Hematopoietic multipotent progenitor cell treated with erythropoietin and hydrocortisone succinate and interleukin-3 and kit ligand, for 17 days (in vitro differentiated cells): ENCODE data around the gene FHOD3.

Source experiments
- DNase-seq: peaks from one replicate; pipeline ENCODE4 v3.0.0-alpha.2; 2015; ENCODE audit warnings: low spot score

The FHOD3 gene

GRCh38 chr18:36667811-36668210 is 370.3 kb downstream of the FHOD3 start:
- no peak for DNase-seq

DNA sequence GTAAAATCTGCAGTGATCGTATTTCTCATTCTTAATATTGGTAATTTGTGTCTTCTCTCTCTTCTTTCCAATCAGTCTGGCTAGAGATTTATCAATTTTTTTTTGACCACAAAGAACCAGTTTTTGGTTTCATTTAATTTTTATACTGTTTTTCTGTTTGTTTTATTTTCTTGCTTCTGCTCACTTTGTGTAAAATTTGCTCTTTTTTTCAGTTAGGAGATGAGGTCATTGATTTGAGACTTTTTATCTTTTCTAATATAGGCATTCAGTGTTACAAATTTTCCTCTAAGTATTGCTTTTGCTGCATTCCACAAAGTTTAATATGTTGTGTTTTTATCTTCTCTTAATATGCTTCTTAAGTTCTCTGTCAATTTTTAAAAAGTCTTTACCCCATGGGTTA is 370.8 kb downstream of the FHOD3 start:
- DNase-seq: no peak

DNA sequence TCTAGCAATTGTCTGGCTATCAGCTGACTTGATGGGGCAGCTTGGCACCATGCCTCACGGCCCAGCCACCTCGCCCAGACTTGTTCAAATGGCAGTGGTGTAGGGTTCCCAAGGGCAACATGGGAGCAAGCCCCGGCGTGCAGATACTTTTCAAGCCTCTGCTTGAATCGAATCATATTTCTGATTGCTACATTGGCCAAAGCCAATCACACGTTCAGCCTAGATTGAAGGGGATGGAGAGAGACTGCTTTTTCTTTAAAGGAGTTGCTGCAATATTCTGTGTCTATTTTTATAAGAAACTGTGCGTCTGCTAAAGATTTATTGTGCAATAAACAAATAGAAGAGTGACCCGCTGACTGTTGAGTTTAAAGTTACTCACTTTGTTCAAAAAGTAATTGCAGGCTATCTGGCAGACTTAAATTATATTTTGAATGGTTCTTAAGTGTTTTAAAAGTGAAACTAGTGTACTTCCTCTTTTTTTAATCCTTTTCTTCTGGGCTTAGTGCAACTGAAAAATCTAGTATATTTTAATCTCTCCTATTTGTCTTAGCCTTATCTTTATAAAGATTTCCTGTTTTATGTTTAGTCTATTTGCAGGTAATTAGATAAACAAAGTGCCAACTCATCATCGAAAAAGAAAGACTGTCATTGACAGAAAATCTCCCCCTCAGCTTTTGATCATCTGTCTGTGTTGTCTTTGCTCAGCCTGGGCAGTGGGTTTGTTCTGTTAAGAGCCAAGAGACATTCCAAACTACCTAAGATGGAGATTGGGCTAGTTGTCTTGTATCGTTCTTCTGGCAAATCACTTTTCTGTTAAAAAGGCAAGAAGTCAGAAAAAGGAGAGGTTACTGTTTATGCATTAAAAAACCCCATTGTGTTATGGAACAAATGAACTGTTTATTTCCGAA is 375.2 kb downstream of the FHOD3 start:
- no peak for DNase-seq

- no peak for DNase-seq
Measured at GRCh38 chr18:36673452-36673851, 375.9 kb downstream of the FHOD3 start.

- DNase-seq: no peak
Measured at GRCh38 chr18:36675076-36675475, 377.6 kb downstream of the FHOD3 start.

GRCh38 chr18:36675542-36675941 is 378.0 kb downstream of the FHOD3 start:
- no peak for DNase-seq

DNA sequence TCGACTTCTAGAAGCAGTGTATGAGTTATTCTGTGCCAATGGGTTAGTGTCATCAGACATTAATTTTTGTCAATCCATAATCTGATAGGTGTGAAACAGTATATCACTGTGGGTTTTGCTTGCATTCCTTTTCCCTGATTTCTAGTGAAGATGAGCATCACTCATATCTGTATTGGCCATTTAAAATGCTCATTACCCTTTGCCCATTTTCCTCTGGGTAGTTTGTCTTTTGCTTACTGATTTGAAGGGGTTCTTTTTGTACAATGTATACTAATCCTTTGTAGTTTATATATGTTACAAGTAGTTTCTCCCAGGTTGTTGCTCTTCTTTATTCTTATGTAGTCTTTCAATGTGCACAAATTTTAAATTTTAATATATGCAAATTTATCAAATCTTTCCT is 379.1 kb downstream of the FHOD3 start:
- DNase-seq: no peak

DNA sequence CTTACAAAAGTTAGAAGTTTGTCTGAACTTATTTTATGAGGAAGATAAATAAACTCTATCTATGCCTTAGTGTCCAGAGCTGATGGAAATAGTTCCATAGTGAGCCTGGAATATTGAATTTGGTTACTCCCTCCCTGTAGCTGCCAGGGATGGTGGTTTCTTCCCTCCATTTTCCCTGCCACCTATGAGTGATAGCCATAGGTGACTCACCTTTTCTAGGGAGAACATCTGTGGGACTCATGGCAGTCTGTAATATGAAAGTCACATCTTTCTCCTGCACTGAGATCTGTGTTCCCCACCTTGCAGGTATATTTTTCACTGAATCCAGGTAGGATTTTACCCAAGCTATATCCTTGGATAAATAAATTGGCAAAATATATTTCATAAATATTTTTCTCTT is 382.5 kb downstream of the FHOD3 start:
- no peak for DNase-seq

- DNase-seq: no peak
Measured at GRCh38 chr18:36685580-36685979, 388.1 kb downstream of the FHOD3 start.

DNA sequence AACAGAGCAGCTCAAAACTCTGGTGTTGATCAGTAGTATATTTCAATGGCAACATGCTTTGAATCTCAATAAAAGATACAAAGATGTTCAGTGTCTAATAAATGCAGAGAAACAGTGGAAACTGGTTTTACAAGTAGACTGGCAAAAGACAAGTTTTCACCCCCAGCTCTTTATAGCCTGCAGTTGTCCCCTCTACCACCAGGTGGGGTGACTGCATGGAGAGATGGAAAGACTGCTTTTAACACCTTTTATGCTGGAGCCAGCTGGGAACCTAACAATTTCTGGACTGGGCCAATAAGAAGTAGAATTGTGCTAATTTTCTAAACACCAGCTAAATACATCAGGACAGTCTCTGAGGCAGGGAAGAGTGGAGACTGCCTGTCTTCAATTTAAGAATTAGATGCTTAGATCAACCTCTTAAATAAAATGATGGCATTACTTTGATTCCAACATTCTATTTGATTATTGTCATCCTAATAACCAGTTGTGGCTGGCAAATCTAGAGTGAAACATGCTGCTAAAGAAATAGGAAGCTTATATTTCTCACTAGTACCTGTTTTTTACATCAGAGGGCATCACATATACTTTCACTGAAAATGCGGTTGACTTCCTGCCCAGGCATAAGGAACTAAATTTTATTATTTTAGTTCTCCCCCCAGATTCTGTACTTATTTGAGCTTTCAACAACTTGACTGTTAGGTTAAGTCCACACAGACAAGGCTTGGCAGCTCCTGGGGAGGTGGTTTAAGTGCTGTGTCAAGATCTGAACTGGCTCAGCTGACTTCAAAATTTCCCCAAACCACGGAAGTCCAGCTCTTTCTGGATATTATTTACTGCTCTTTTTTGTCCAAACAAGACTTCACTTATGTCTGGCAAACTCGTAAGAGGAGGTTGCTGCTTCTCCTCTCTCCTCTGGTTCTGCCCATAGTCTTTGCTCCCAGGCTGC is 390.8 kb downstream of the FHOD3 start:
- DNase-seq: peak; percentile 74

GRCh38 chr18:36692371-36692770 is 394.9 kb downstream of the FHOD3 start:
- DNase-seq: no peak

DNA sequence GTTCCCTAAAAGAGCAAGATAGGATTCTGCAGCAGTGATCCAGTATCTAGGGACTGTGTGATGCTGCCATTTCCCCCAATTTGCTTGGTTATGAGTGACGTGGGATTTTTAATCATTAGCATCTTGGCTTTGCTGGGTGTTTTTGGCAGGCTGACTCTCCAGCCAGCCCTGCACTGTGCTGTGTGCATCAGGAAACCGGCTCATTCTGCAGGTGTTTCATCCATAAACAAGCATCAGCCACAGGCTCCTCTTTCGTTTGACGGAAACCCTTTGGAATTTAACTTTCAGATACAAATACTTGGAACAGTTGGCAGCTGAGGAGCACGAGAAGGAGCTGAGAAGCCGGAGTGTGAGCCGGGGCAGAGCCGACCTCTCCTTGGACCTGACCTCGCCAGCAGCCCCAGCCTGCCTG is 395.4 kb downstream of the FHOD3 start:
- no peak for DNase-seq

GRCh38 chr18:36693931-36694620 is 396.6 kb downstream of the FHOD3 start:
- no peak for DNase-seq

GRCh38 chr18:36695806-36696205 is 398.3 kb downstream of the FHOD3 start:
- DNase-seq: no peak

- no peak for DNase-seq
Measured at GRCh38 chr18:36697905-36698304, 400.4 kb downstream of the FHOD3 start.

DNA sequence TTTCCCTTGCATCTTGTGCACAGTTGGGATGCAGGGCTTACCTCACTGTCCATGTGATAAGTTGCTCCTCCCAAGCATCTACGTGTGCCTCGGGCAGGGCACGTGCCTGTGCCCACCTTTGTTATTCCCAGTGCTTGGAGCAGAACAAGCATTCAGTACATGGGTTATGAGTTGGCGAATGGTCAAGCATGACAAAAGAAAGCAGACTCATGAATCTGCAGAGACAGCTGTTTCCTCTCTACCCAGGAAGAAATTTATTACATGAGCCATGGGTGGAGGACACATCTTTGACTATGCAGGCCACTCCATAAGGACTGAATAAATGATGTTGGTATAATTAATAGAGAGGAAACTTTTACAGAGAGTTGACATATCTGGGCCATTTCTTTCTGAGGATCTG is 403.4 kb downstream of the FHOD3 start:
- no peak for DNase-seq

- no peak for DNase-seq
Measured at GRCh38 chr18:36702401-36703013, 405.0 kb downstream of the FHOD3 start.

- DNase-seq: no peak
Measured at GRCh38 chr18:36704156-36704555, 406.6 kb downstream of the FHOD3 start.

DNA sequence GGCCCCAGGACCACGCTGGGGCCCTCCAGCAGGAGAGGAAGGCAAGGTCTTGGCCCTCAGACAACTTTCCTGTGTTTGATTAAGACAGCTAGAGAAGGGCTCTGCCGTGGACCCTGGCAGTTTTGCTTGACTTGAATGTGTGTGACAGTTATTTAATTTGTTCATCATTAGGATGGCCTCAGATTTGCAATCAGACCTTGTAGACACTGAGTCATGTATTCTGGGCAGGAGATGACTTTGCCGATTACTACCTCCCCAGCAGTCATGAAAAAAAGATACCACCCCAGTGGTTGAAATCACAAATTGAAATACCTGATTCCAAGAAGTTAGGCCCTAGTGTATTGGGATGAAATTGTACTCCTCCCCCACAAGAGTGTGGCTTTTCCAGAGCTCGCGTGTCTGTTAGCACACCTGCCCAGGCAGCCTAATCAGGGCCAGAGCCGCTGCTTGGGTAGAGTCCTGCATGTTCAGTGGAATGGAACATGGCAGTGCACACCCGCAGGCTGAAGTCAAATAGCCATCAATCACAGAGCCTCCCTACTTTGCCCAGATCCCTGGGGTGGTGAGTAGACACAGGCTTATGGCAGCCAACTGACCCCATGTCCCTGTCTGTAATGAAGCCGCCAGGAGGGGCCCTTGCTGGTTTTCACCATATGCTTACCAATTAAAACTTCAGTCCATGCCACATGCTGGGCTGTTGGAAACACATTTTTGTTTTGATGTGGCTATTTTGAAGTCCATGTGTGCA is 408.8 kb downstream of the FHOD3 start:
- no peak for DNase-seq

DNA sequence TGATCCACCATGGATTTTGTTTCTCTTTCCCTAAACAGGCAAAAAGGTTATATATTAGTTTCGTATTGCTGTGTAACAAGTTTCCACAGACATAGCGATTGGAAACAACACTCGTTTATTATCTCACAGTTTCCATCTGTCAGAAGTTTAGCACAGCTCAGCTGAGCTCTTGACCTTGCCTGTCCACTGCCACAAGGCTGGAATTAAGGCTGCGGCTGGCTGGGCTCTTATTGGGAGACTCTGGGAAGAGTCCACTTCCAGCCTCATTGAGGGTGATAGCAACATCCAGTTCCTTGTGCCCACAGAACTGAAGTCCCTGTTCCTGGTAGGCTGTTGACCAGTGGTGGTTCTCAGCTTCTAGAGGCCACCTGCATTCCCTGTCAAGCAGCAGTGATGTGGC is 410.9 kb downstream of the FHOD3 start:
- DNase-seq: no peak

DNA sequence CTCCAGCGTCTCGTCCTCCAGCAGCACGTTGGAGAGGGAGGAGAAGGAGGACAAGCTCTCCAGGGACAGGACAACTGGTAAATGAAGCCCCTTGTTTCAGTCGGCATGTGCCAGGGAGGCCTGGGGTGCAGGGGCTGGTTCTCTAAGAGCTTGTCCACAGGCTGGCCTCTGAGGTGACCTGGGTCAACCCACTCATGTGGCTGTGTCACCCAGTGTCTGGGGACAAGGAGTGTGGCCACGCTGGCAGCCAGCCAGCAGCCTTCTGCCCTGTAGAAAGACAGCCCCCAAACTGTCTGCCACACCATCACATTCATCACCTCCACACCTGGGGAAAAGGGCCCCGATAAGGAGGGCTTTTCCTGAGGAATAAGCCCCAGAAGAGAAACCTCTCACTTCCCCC is 411.8 kb downstream of the FHOD3 start:
- no peak for DNase-seq
